ENCODE data around the gene NHLH2. TPM values are rescaled to one million over a fixed set of nuclear protein-coding genes. Genes with fewer than 3 reads are reported as not detected.

Gene NHLH2
- total RNA-seq, 1 experiment from 2014 or later, result not detected

- no peak overlapping the region for H3K4me2 ChIP-seq (ENCODE audit: low read depth, low read length, poor library complexity, severe bottlenecking)
- no peak for DNase-seq
- no peaks in the 10 kb centered on the region for H3K9me3 ChIP-seq (ENCODE audit: low read length)
- no peak overlapping the region for H3K4me3 ChIP-seq (ENCODE audit: low read length)
- no peak overlapping the region for H3K9ac ChIP-seq (ENCODE audit: low read length)
- H3K9me2 ChIP-seq (replicated peaks; ENCODE audit: insufficient read depth, low read length), result no peaks in the 10 kb centered on the region
- H4K20me1 ChIP-seq (ENCODE audit: insufficient read depth, low read depth, low read length), result no peaks in the 10 kb centered on the region
- H3K79me2 ChIP-seq (ENCODE audit: low read length), result no peaks in the 10 kb centered on the region
- no peaks in the 10 kb centered on the region for H3K27me3 ChIP-seq (ENCODE audit: low read length)
- H3K4me1 ChIP-seq (ENCODE audit: low read length), result no peaks in the 10 kb centered on the region
- H3K36me3 ChIP-seq (ENCODE audit: insufficient read depth, low read length), result no peaks in the 10 kb centered on the region
- no peak overlapping the region for H3K27ac ChIP-seq (ENCODE audit: low read length)
- H2AFZ ChIP-seq (ENCODE audit: low read length), result no peak overlapping the region
Observed at GRCh38 chr1:115874904-115875303, 34.0 kb upstream of the NHLH2 start.

GRCh38 chr1:115874497-115874896 lies 33.6 kb upstream of the NHLH2 start:
- no peak overlapping the region for H3K27ac ChIP-seq (ENCODE audit: low read length)

GRCh38 chr1:115873184-115873583 lies 32.3 kb upstream of the NHLH2 start:
- H3K79me2 ChIP-seq (ENCODE audit: low read length), result no peaks in the 10 kb centered on the region
- no peaks in the 10 kb centered on the region for H3K4me1 ChIP-seq (ENCODE audit: low read length)
- no peaks in the 10 kb centered on the region for H3K36me3 ChIP-seq (ENCODE audit: insufficient read depth, low read length)

More at GRCh38 chr1:115874497-115874896, 33.6 kb upstream of the NHLH2 start:
- no peak overlapping the region for H3K4me3 ChIP-seq (ENCODE audit: low read length)
- no peaks in the 10 kb centered on the region for H3K79me2 ChIP-seq (ENCODE audit: low read length)
- no peaks in the 10 kb centered on the region for H3K9me2 ChIP-seq (replicated peaks; ENCODE audit: insufficient read depth, low read length)
- H4K20me1 ChIP-seq (ENCODE audit: insufficient read depth, low read depth, low read length), result no peaks in the 10 kb centered on the region
- H3K9me3 ChIP-seq (ENCODE audit: low read length), result no peaks in the 10 kb centered on the region
- no peaks in the 10 kb centered on the region for H3K36me3 ChIP-seq (ENCODE audit: insufficient read depth, low read length)
- no peak overlapping the region for H2AFZ ChIP-seq (ENCODE audit: low read length)
- H3K4me2 ChIP-seq (ENCODE audit: low read depth, low read length, poor library complexity, severe bottlenecking), result no peak overlapping the region
- H3K27me3 ChIP-seq (ENCODE audit: low read length), result no peaks in the 10 kb centered on the region
- H3K4me1 ChIP-seq (ENCODE audit: low read length), result no peaks in the 10 kb centered on the region
- DNase-seq, result no peak
- no peak overlapping the region for H3K9ac ChIP-seq (ENCODE audit: low read length)

GRCh38 chr1:115869064-115869463 lies 28.1 kb upstream of the NHLH2 start:
- Histone ChIP-seq H2AFZ (ENCODE audit: low read length) (no peak overlapping the region), H3K27me3 (ENCODE audit: low read length) (no peaks in the 10 kb centered on the region), H3K27ac (ENCODE audit: low read length) (no peak overlapping the region), H3K9me3 (ENCODE audit: low read length) (no peaks in the 10 kb centered on the region), H3K9ac (ENCODE audit: low read length) (no peak overlapping the region), H3K4me1 (ENCODE audit: low read length) (no peaks in the 10 kb centered on the region), H3K79me2 (ENCODE audit: low read length) (no peaks in the 10 kb centered on the region), H3K4me2 (ENCODE audit: low read depth, low read length, poor library complexity, severe bottlenecking) (no peak overlapping the region), H3K36me3 (ENCODE audit: insufficient read depth, low read length) (no peaks in the 10 kb centered on the region), H3K4me3 (ENCODE audit: low read length) (no peak overlapping the region), H3K9me2 (replicated peaks; ENCODE audit: insufficient read depth, low read length) (no peaks in the 10 kb centered on the region), H4K20me1 (ENCODE audit: insufficient read depth, low read depth, low read length) (no peaks in the 10 kb centered on the region)
- no peak for DNase-seq

More at GRCh38 chr1:115873184-115873583, 32.3 kb upstream of the NHLH2 start:
- Histone ChIP-seq H4K20me1 (ENCODE audit: insufficient read depth, low read depth, low read length) (no peaks in the 10 kb centered on the region), H3K27ac (ENCODE audit: low read length) (no peak overlapping the region), H2AFZ (ENCODE audit: low read length) (no peak overlapping the region), H3K27me3 (ENCODE audit: low read length) (no peaks in the 10 kb centered on the region), H3K9me2 (replicated peaks; ENCODE audit: insufficient read depth, low read length) (no peaks in the 10 kb centered on the region), H3K4me3 (ENCODE audit: low read length) (no peak overlapping the region), H3K9ac (ENCODE audit: low read length) (no peak overlapping the region), H3K4me2 (ENCODE audit: low read depth, low read length, poor library complexity, severe bottlenecking) (no peak overlapping the region), H3K9me3 (ENCODE audit: low read length) (no peaks in the 10 kb centered on the region)
- no peak for DNase-seq

GRCh38 chr1:115867216-115867615 lies 26.3 kb upstream of the NHLH2 start:
- Histone ChIP-seq H3K4me3 (ENCODE audit: low read length) (no peak overlapping the region), H2AFZ (ENCODE audit: low read length) (no peak overlapping the region), H3K4me2 (ENCODE audit: low read depth, low read length, poor library complexity, severe bottlenecking) (no peak overlapping the region), H3K9ac (ENCODE audit: low read length) (no peak overlapping the region), H3K36me3 (ENCODE audit: insufficient read depth, low read length) (no peaks in the 10 kb centered on the region), H3K4me1 (ENCODE audit: low read length) (no peaks in the 10 kb centered on the region), H3K27ac (ENCODE audit: low read length) (no peak overlapping the region), H3K9me3 (ENCODE audit: low read length) (no peaks in the 10 kb centered on the region), H3K27me3 (ENCODE audit: low read length) (no peaks in the 10 kb centered on the region), H3K79me2 (ENCODE audit: low read length) (no peaks in the 10 kb centered on the region), H4K20me1 (ENCODE audit: insufficient read depth, low read depth, low read length) (no peaks in the 10 kb centered on the region), H3K9me2 (replicated peaks; ENCODE audit: insufficient read depth, low read length) (no peaks in the 10 kb centered on the region)
- no peak for DNase-seq

GRCh38 chr1:115865704-115866380 lies 24.9 kb upstream of the NHLH2 start:
- no peaks in the 10 kb centered on the region for H4K20me1 ChIP-seq (ENCODE audit: insufficient read depth, low read depth, low read length)
- no peak overlapping the region for H3K4me2 ChIP-seq (ENCODE audit: low read depth, low read length, poor library complexity, severe bottlenecking)
- H3K9me2 ChIP-seq (replicated peaks; ENCODE audit: insufficient read depth, low read length), result no peaks in the 10 kb centered on the region
- no peak overlapping the region for H3K4me3 ChIP-seq (ENCODE audit: low read length)
- no peaks in the 10 kb centered on the region for H3K27me3 ChIP-seq (ENCODE audit: low read length)
- no peak overlapping the region for H3K27ac ChIP-seq (ENCODE audit: low read length)
- DNase-seq, result no peak
- H3K9me3 ChIP-seq (ENCODE audit: low read length), result no peaks in the 10 kb centered on the region
- no peak overlapping the region for H2AFZ ChIP-seq (ENCODE audit: low read length)
- no peaks in the 10 kb centered on the region for H3K4me1 ChIP-seq (ENCODE audit: low read length)
- H3K9ac ChIP-seq (ENCODE audit: low read length), result no peak overlapping the region
- no peaks in the 10 kb centered on the region for H3K36me3 ChIP-seq (ENCODE audit: insufficient read depth, low read length)
- no peaks in the 10 kb centered on the region for H3K79me2 ChIP-seq (ENCODE audit: low read length)

GRCh38 chr1:115862403-115862802 lies 21.5 kb upstream of the NHLH2 start:
- no peaks in the 10 kb centered on the region for H3K36me3 ChIP-seq (ENCODE audit: insufficient read depth, low read length)
- H3K27me3 ChIP-seq (ENCODE audit: low read length), result no peaks in the 10 kb centered on the region
- no peak overlapping the region for H3K4me3 ChIP-seq (ENCODE audit: low read length)
- no peaks in the 10 kb centered on the region for H3K79me2 ChIP-seq (ENCODE audit: low read length)
- H4K20me1 ChIP-seq (ENCODE audit: insufficient read depth, low read depth, low read length), result no peaks in the 10 kb centered on the region
- no peak overlapping the region for H3K9ac ChIP-seq (ENCODE audit: low read length)
- H3K4me2 ChIP-seq (ENCODE audit: low read depth, low read length, poor library complexity, severe bottlenecking), result no peak overlapping the region
- H3K9me2 ChIP-seq (replicated peaks; ENCODE audit: insufficient read depth, low read length), result no peaks in the 10 kb centered on the region
- no peaks in the 10 kb centered on the region for H3K9me3 ChIP-seq (ENCODE audit: low read length)
- H3K27ac ChIP-seq (ENCODE audit: low read length), result no peak overlapping the region
- H3K4me1 ChIP-seq (ENCODE audit: low read length), result no peaks in the 10 kb centered on the region
- no peak overlapping the region for H2AFZ ChIP-seq (ENCODE audit: low read length)
- peak; percentile 27 for DNase-seq

- H3K27ac ChIP-seq (ENCODE audit: low read length), result no peak overlapping the region
- H3K79me2 ChIP-seq (ENCODE audit: low read length), result no peaks in the 10 kb centered on the region
- H3K9me3 ChIP-seq (ENCODE audit: low read length), result no peaks in the 10 kb centered on the region
- no peak overlapping the region for H3K9ac ChIP-seq (ENCODE audit: low read length)
- no peak overlapping the region for H3K4me2 ChIP-seq (ENCODE audit: low read depth, low read length, poor library complexity, severe bottlenecking)
- no peaks in the 10 kb centered on the region for H3K9me2 ChIP-seq (replicated peaks; ENCODE audit: insufficient read depth, low read length)
- H3K27me3 ChIP-seq (ENCODE audit: low read length), result no peaks in the 10 kb centered on the region
- H3K4me3 ChIP-seq (ENCODE audit: low read length), result no peak overlapping the region
- no peaks in the 10 kb centered on the region for H3K36me3 ChIP-seq (ENCODE audit: insufficient read depth, low read length)
- H2AFZ ChIP-seq (ENCODE audit: low read length), result no peak overlapping the region
- DNase-seq, result no peak
- no peaks in the 10 kb centered on the region for H3K4me1 ChIP-seq (ENCODE audit: low read length)
- H4K20me1 ChIP-seq (ENCODE audit: insufficient read depth, low read depth, low read length), result no peaks in the 10 kb centered on the region
Observed at GRCh38 chr1:115854005-115854404, 13.1 kb upstream of the NHLH2 start.

Measured in Karpas-422 (cell line).